NCI-H82 treated with DMSO at 0.1 percent for 48 hours (cell line): ENCODE measurements around the gene ECI1.
"Not testable (repeated sequence)": the region's sequence is repeated elsewhere in the genome, so short reads cannot be mapped to it uniquely, and the experiment has no call there.

Experiments
- DNase-seq: peaks from one replicate; lab custom pipeline; 2025; ENCODE audit not compliant: unreplicated experiment; lab: John Stamatoyannopoulos, UW

Gene ECI1

DNA sequence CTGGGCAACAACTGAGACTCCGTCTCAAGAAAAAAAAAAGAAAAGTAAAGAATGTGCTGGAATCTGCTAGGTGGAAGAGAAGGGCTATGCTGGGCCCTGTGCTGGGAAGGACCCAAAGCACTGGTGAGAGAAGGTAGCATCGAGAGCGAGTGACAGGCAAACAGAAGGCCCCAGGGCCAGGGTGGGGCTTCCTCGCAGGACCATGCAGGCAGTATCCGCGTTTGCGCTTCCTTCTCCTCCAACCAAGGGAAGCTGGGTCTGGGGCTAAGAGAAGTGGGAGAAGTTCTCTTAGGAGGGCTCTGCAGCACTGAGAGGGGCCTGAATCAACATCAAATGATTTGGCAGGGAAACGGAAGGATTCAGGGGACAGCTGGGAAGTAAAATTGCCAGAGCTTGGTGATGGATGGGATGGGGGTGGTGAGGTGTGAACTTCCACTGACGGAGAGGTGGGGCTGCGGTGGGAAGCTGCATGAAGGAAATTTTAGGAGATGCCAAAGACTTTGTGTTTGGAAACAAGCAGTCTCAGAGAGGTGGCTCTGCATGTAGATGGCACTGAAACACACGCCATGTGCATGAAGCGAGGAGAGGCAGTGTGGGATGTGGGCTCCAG is 5.2 kb upstream of the ECI1 start:
- no peak for DNase-seq

- no peak for DNase-seq
Observed at GRCh38 chr16:2253293-2253692, 1.9 kb upstream of the ECI1 start.

DNA sequence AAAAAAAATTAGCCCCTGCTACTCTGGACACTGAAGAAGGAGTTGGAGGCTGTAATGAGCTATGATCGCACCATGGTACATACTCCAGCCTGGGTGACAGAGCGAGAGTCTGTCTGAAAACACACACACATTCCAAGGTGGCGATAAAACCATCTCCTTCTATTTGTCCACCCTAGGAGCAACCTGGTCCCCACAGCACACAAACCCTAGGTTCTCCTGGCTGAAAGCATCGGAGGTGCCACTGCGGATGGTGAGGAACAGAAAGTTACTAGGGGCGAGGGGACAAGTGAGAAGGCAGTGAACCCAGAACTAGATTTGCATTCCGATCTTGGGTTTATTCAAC is 1.4 kb upstream of the ECI1 start:
- DNase-seq, result no peak

- DNase-seq, result no peak
Observed at GRCh38 chr16:2250652-2251295, 613 bp downstream of the ECI1 start.

- DNase-seq, result no peak
Observed at GRCh38 chr16:2246301-2246885, 5.0 kb downstream of the ECI1 start.

- DNase-seq, result no peak
Observed at GRCh38 chr16:2244926-2245795, 6.2 kb downstream of the ECI1 start.

DNA sequence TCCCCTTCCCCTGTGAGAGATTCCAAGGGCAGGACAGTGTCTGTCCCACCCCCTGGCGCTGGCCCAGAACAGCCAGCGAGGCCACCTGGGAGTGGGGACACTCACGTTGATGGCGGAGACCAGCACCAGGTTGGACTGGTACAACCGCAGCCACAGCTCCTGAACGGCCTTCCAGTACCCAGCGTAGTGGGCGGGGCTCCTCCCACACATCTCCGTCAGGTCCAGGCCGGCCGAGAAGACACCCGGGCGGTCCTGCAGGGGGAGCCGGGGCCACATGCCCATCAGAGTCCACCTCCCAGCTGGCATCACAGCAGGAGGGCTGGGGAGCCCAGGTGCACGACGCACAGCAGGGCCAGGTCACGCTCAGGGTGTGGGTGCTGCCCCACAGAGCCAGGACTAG is 7.1 kb downstream of the ECI1 start:
- no peak for DNase-seq

DNA sequence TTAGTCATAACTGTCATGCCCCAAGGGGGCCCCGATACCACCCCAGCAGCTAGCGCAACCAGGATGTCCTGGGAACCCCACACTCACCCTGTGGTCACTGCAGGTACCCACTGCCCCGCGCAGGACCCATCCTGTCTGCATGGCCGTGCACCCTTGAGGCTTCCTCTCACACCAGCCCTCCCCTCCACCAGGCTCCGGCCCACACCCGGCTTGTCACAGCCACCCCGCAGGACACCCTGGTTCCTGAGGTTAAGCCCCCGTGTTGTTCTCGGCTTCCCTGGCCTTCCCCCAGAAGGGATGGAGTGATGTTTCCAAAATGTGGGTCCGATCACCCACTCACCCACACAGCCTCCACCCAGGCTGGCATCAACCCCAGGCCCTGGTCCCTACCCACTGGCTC is 7.6 kb downstream of the ECI1 start:
- no peak for DNase-seq

- no peak for DNase-seq
Observed at GRCh38 chr16:2243031-2243528, 8.3 kb downstream of the ECI1 start.

- DNase-seq, result no peak
Observed at GRCh38 chr16:2242598-2242997, 8.8 kb downstream of the ECI1 start.

DNA sequence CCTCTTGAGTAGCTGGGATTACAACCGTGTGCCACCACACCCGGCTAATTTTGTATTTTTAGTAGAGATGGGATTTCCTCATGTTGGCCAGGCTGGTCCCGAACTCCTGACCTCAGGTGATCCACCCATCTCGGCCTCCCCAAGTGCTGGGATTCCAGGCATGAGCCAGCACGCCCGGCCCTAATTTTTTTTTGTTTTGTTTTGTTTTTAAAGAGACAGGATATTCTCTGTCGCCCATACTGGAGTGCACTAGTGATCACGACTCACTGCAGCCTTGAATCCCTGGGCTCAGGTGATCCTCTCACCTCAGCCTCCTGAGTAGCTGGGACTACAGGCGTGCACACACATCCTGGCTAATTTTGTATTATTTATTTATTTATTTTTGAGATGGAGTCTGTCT is 11.1 kb downstream of the ECI1 start:
- DNase-seq, result not testable (repeated sequence)

GRCh38 chr16:2238838-2239675 is 12.3 kb downstream of the ECI1 start:
- DNase-seq, result no peak

GRCh38 chr16:2238150-2238837 is 13.1 kb downstream of the ECI1 start:
- no peak for DNase-seq

DNA sequence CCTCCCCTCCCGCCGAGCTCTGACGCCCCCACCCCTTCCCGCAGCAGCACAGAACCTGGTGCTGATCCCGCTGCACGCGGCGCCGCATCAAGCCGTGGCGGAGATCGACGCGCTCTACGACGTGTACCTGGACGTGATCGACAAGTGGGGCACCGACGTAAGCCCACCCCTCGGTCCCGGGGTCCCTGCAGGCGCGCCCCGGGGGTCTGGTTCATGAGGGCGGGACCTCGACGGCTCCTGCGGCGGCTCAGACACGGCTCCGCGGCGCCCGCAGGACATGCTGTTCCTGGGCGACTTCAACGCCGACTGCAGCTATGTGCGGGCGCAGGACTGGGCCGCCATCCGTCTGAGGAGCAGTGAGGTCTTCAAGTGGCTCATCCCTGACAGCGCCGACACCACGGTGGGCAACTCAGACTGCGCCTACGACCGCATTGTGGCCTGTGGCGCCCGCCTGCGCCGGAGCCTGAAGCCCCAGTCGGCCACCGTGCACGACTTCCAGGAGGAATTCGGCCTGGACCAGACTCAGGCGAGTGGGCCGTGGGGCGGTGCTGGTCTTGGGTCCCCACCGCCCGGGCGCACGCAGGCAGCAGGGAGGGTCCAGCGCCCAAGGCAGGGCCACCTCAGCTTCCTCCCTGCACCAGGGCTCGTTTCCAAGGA is 13.8 kb downstream of the ECI1 start:
- no peak for DNase-seq

DNA sequence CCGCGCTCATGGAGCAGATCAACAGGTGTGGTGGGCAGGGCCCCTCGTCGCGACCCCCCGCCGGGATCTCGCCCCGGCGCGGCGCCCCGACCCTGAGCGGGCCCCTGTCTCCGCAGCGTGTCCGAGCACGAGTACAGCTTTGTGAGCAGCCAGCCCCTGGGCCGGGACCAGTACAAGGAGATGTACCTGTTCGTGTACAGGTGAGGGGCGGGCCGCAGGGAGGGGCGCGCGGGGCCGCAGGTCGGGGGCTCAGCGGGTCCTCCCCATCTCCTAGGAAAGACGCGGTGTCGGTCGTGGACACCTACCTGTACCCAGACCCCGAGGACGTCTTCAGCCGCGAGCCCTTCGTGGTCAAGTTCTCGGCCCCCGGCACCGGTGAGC is 14.3 kb downstream of the ECI1 start:
- no peak for DNase-seq

DNA sequence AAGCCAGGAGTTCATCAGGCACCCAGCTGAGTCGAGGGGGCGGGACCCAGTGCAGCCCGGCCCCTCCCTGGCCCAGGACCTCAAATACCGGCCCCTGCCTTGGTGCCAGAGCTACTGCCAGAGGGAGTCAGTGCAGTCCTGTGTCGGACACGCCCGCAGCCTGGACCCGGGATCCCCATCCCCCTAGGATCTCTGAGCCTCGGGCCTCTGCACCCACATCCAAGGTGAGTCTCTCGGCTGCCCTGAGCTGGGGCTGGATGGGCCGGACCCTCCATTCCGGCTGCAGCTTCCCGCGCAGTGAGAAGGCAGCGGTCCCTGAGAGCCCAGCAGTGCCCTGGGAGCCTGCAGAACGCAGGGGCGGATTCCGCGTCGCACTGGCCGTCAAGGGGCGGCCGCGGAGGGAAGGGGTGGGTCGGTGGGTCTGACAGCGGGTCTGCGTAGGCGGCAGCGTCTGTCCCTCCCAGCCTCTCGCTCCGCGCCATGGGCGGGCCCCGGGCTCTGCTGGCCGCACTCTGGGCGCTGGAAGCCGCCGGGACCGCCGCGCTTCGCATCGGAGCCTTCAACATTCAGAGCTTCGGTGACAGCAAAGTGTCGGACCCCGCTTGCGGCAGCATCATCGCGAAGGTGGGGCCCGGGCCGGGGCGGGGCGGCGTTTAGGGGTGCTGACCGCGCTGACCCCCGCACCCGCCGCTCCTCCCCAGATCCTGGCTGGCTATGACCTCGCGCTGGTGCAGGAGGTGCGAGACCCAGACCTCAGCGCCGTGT is 14.9 kb downstream of the ECI1 start, which contains the start of gene DNASE1L2:
Gene DNASE1L2 (plus strand): TSS at position 108 of the 765 bp plus-strand sequence. CDS start 373 bp downstream, at position 481.
- DNase-seq, result no peak

GRCh38 chr16:2235695-2236336 is 15.6 kb downstream of the ECI1 start:
- no peak for DNase-seq

DNA sequence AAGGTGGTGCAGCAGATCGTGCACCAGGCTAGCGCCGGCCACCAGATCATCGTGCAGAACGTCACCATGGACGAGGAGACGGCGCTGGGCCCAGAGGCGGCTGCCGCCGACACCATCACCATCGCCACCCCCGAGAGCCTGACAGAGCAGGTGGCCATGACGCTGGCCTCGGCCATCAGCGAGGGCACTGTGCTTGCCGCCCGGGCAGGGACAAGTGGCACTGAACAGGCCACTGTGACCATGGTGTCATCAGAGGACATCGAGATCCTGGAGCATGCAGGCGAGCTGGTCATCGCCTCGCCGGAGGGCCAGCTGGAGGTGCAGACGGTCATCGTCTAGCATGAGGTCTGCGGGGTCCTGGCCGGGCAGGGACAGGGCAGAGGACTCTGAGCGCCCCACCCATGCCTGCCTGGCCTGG is 16.1 kb downstream of the ECI1 start:
- DNase-seq, result no peak
